H1 (cell line): ENCODE results near the gene DPYSL4. TPM values are rescaled to one million over a fixed set of nuclear protein-coding genes. Genes with fewer than 3 reads are reported as not detected.

Experiments
- CTCF ChIA-PET: fragments of 300-600 bp; sonication (Branson Sonifier 250); formaldehyde crosslinking; loops from one replicate; lab custom pipeline; 2021; ENCODE audit not compliant: partially characterized antibody; lab: Charles Lee
- POLR2A ChIA-PET: fragments of 300-600 bp; sonication (Branson Sonifier 250); formaldehyde crosslinking; loops from one replicate; lab custom pipeline; 2021; ENCODE audit warnings: inconsistent platforms; ENCODE audit not compliant: partially characterized antibody; lab: Charles Lee
- DNase-seq, 2 experiments: peaks; one replicate each; pipeline versions ENCODE4 v3.0.0 to v3.0.0-alpha.2; 2010 to 2022; ENCODE audit warnings: low spot score in 2 of 2, low read depth in 1 of 2, mixed read lengths in 1 of 2
- FAIRE-seq: peaks from 2 replicates; lab custom pipeline; 2011; peaks lifted over from hg19 to GRCh38; lab: Jason Lieb, UNC
- H2AFZ ChIP-seq: 2 replicates; pipeline ENCODE4 v1.8.1; 2012; ENCODE audit warnings: low read length, inconsistent platforms
- H2AK5ac ChIP-seq: 2 replicates; pipeline ENCODE4 v1.6.1; 2013; ENCODE audit warnings: low read depth, low read length
- H2BK120ac ChIP-seq: replicated peaks from 2 replicates; pipeline ENCODE3; 2013; ENCODE audit warnings: low read depth, low read length, inconsistent platforms
- H2BK12ac ChIP-seq: 2 replicates; pipeline ENCODE4 v1.6.1; 2013; ENCODE audit warnings: low read depth, low read length
- H2BK15ac ChIP-seq: 2 replicates; pipeline ENCODE4 v1.6.1; 2013; ENCODE audit warnings: low read length
- H2BK20ac ChIP-seq: 2 replicates; pipeline ENCODE4 v1.6.1; 2013; ENCODE audit warnings: low read length
- H2BK5ac ChIP-seq: 2 replicates; pipeline ENCODE4 v1.6.1; 2013; ENCODE audit warnings: low read depth, low read length
- H3K14ac ChIP-seq: 2 replicates; pipeline ENCODE4 v1.6.1; 2013; ENCODE audit warnings: inconsistent platforms; ENCODE audit not compliant: insufficient read length
- H3K18ac ChIP-seq: 2 replicates; pipeline ENCODE4 v1.6.1; 2013; ENCODE audit warnings: low read length; ENCODE audit errors: extremely low read depth
- H3K23ac ChIP-seq: 2 replicates; pipeline ENCODE4 v1.6.1; 2013; ENCODE audit warnings: inconsistent platforms; ENCODE audit not compliant: insufficient read length
- H3K23me2 ChIP-seq: 2 replicates; pipeline ENCODE4 v1.6.1; 2013; ENCODE audit warnings: low read depth, low read length
- H3K27ac ChIP-seq: 2 replicates; pipeline ENCODE4 v1.6.1; 2011; ENCODE audit warnings: low read depth, low read length, inconsistent platforms
- H3K27me3 ChIP-seq, 4 experiments: replicated peaks in 1 of 4; 1 replicate in 1 of 4; 2 replicates in 3 of 4; pipeline versions ENCODE4 v1.6.1 to v1.8.1; 2011 to 2013; ENCODE audit warnings: low read length in 3 of 4, mild to moderate bottlenecking in 3 of 4, inconsistent platforms in 2 of 4, mixed read lengths in 2 of 4, moderate library complexity in 1 of 4; ENCODE audit not compliant: control insufficient read depth in 3 of 4, insufficient read depth in 3 of 4; ENCODE audit errors: extremely low read depth in 1 of 4
- H3K36me3 ChIP-seq, 4 experiments: 2 replicates each; pipeline versions ENCODE4 v1.6.1 to v1.8.1; 2011 to 2013; ENCODE audit warnings: mild to moderate bottlenecking in 4 of 4, low read length in 3 of 4, moderate library complexity in 2 of 4, control low read depth in 1 of 4, inconsistent platforms in 1 of 4; ENCODE audit not compliant: insufficient read depth in 4 of 4, control insufficient read depth in 2 of 4
- H3K4ac ChIP-seq: replicated peaks from 2 replicates; pipeline ENCODE3; 2013; ENCODE audit warnings: low read length, low read depth, mixed read lengths, inconsistent platforms; ENCODE audit not compliant: insufficient read length
- H3K4me1 ChIP-seq, 4 experiments: replicated peaks in 1 of 4; 1 replicate in 1 of 4; 2 replicates in 3 of 4; pipeline versions ENCODE4 v1.6.1 to v1.8.1; 2011 to 2013; ENCODE audit warnings: low read length in 3 of 4, inconsistent platforms in 2 of 4, mixed read lengths in 1 of 4; ENCODE audit not compliant: insufficient read depth in 4 of 4, control insufficient read depth in 3 of 4
- H3K4me2 ChIP-seq, 2 experiments: 2 replicates each; pipeline versions ENCODE4 v1.6.1 to v1.8.1; 2011 to 2013; ENCODE audit warnings: low read depth in 2 of 2, low read length in 2 of 2, control low read depth in 1 of 2, inconsistent platforms in 1 of 2, mild to moderate bottlenecking in 1 of 2; ENCODE audit not compliant: insufficient read depth in 1 of 2
- H3K4me3 ChIP-seq, 4 experiments: fragments of 200-600, 300-600 bp in 1 of 4; sonication (generic), shearing (Covaris generic), sonication (Bioruptor Twin) in 1 of 4; 2 replicates each; pipeline versions ENCODE4 v1.5.1 to v1.8.1; 2011 to 2016; ENCODE audit warnings: low read length in 4 of 4, low read depth in 3 of 4, control low read depth in 2 of 4, inconsistent platforms in 2 of 4, mild to moderate bottlenecking in 2 of 4, mixed read lengths in 1 of 4, moderate library complexity in 1 of 4; ENCODE audit not compliant: insufficient read depth in 2 of 4; ENCODE audit errors: extremely low read depth in 1 of 4
- H3K56ac ChIP-seq: replicated peaks from 2 replicates; pipeline ENCODE3; 2013; ENCODE audit warnings: low read depth, mild to moderate bottlenecking, mixed read lengths, low read length, inconsistent platforms; ENCODE audit not compliant: insufficient read length
- H3K79me1 ChIP-seq: 2 replicates; pipeline ENCODE4 v1.6.1; 2013; ENCODE audit warnings: low read depth, low read length, control low read depth
- H3K79me2 ChIP-seq, 2 experiments: 2 replicates each; pipeline versions ENCODE4 v1.6.1 to v1.8.1; 2012 to 2013; ENCODE audit warnings: low read length in 2 of 2, mild to moderate bottlenecking in 2 of 2, inconsistent platforms in 1 of 2; ENCODE audit not compliant: insufficient read depth in 2 of 2, control insufficient read depth in 1 of 2
- H3K9ac ChIP-seq, 4 experiments: replicated peaks in 1 of 4; 1 replicate in 1 of 4; 2 replicates in 3 of 4; pipeline versions ENCODE4 v1.6.1 to v1.8.1; 2011 to 2013; ENCODE audit warnings: low read depth in 3 of 4, low read length in 3 of 4, control low read depth in 2 of 4, mild to moderate bottlenecking in 2 of 4, moderate library complexity in 2 of 4, inconsistent platforms in 1 of 4; ENCODE audit errors: extremely low read depth in 1 of 4
- H3K9me3 ChIP-seq, 2 experiments: 2 replicates each; pipeline versions ENCODE4 v1.6.1 to v1.8.1; 2012 to 2013; ENCODE audit warnings: mild to moderate bottlenecking in 2 of 2, moderate library complexity in 2 of 2, control low read depth in 1 of 2, inconsistent platforms in 1 of 2, low read depth in 1 of 2, low read length in 1 of 2, mixed read lengths in 1 of 2; ENCODE audit not compliant: insufficient read depth in 2 of 2
- H4K20me1 ChIP-seq, 2 experiments: replicated peaks in 1 of 2; 2 replicates each; pipeline versions ENCODE3 to v1.8.1; 2011 to 2013; ENCODE audit warnings: inconsistent platforms in 2 of 2, low read length in 2 of 2, mild to moderate bottlenecking in 1 of 2; ENCODE audit not compliant: insufficient read depth in 2 of 2, control insufficient read depth in 1 of 2
- H4K5ac ChIP-seq: 2 replicates; pipeline ENCODE4 v1.6.1; 2013; ENCODE audit warnings: low read length, low read depth, mixed read lengths, inconsistent platforms; ENCODE audit not compliant: insufficient read length
- H4K8ac ChIP-seq: 2 replicates; pipeline ENCODE4 v1.8.0; 2013; ENCODE audit warnings: mild to moderate bottlenecking, moderate library complexity, low read length, inconsistent platforms; ENCODE audit not compliant: insufficient read depth; ENCODE audit errors: extremely low read depth
- H4K91ac ChIP-seq: replicated peaks from 2 replicates; pipeline ENCODE3; 2013; ENCODE audit warnings: low read length, mixed read lengths, inconsistent platforms; ENCODE audit not compliant: insufficient read length
- ASH2L ChIP-seq: fragments of 200-600, 300-600 bp; sonication (generic); IDR thresholded peaks from one replicate; pipeline ENCODE4 v1.7.1; 2017; ENCODE audit warnings: low read length
- ATF2 ChIP-seq: IDR thresholded peaks from 2 replicates; pipeline ENCODE4 v1.6.1; 2012; ENCODE audit warnings: low read length, inconsistent platforms
- CHD2 ChIP-seq: IDR thresholded peaks from 2 replicates; pipeline ENCODE4 v1.6.1; 2012; ENCODE audit warnings: low read length, improper control_type of control experiment
- CREB1 ChIP-seq: IDR thresholded peaks from 2 replicates; pipeline ENCODE4 v1.6.1; 2012; ENCODE audit warnings: inconsistent platforms
- JUND ChIP-seq: IDR thresholded peaks from 2 replicates; pipeline ENCODE4 v1.6.1; 2011; ENCODE audit warnings: mild to moderate bottlenecking, improper control_type of control experiment, low read length
- KDM1A ChIP-seq: fragments of 200-600, 300-600 bp; sonication (generic); IDR thresholded peaks from 2 replicates; pipeline ENCODE4 v1.7.1; 2016; ENCODE audit warnings: mild to moderate bottlenecking, low read length, borderline replicate concordance
- KDM4A ChIP-seq: IDR thresholded peaks from one replicate; pipeline ENCODE4 v1.7.1; 2012; ENCODE audit warnings: low read depth, mild to moderate bottlenecking, moderate library complexity, low read length, inconsistent platforms; ENCODE audit not compliant: severe bottlenecking
- PHF8 ChIP-seq: fragments of 200-600 bp; sonication (generic); conservative IDR thresholded peaks from 2 replicates; pipeline ENCODE4 v1.7.1; 2012; ENCODE audit warnings: low read depth, mild to moderate bottlenecking, inconsistent platforms, low read length, moderate library complexity
- POLR2A ChIP-seq, 2 experiments: IDR thresholded peaks; 1 replicate in 1 of 2; 2 replicates in 1 of 2; pipeline ENCODE4 v1.6.1; 2011; ENCODE audit warnings: low read depth in 2 of 2, low read length in 2 of 2, mild to moderate bottlenecking in 2 of 2; ENCODE audit errors: control extremely low read depth in 1 of 2
- SIN3A ChIP-seq, 2 experiments: IDR thresholded peaks in 1 of 2; conservative IDR thresholded peaks in 1 of 2; 2 replicates each; pipeline ENCODE4 v1.6.1; 2011 to 2012; ENCODE audit warnings: low read length in 2 of 2, improper control_type of control experiment in 1 of 2, low read depth in 1 of 2, mild to moderate bottlenecking in 1 of 2
- SRF ChIP-seq: IDR thresholded peaks from 2 replicates; pipeline ENCODE4 v1.6.1; 2011; ENCODE audit warnings: mild to moderate bottlenecking, low read depth, low read length, moderate library complexity
- TEAD4 ChIP-seq: IDR thresholded peaks from 2 replicates; pipeline ENCODE4 v1.6.1; 2012; ENCODE audit warnings: low read depth, low read length, inconsistent platforms, mixed read lengths
- WGBS, 2 experiments: shearing (Covaris generic) in 1 of 2; methylation state at CpG; one replicate each; pipeline versions ENCODE4 v1.1.6 to v1.1.7; 2013 to 2015; ENCODE audit warnings: low lambda C conversion rate in 2 of 2, mixed read lengths in 2 of 2, inconsistent platforms in 1 of 2, low coverage in 1 of 2, missing lambda C conversion rate in 1 of 2; ENCODE audit not compliant: insufficient replicate concordance in 2 of 2, insufficient coverage in 1 of 2, insufficient read length in 1 of 2; ENCODE audit errors: extremely low coverage in 1 of 2, missing lambda C conversion rate in 1 of 2; 5-methylcytosine and 5-hydroxymethylcytosine counted together
- polyA plus RNA-seq, 7 experiments: library from polyadenylated mRNA; depleted of rRNA in 3 of 7; stranded (reverse) in 5 of 7; unstranded in 2 of 7; fragments of >200 nt in 5 of 7; fragments of 200-250 nt in 2 of 7; gene quantifications; 1 replicate in 5 of 7; 2 replicates in 1 of 7; 4 replicates in 1 of 7; pipeline versions ENCODE4 v1.2.1 to v1.2.3, GENCODE V29; 2011 to 2013; ENCODE audit warnings: missing spikeins in 2 of 7, mixed read lengths in 2 of 7
- total RNA-seq: library from RNA; stranded (reverse); fragmentation: NEBNext Ultra II Directional; extraction: Animal tissue kit (Norgen Biotek cat#: 25700); gene quantifications from 2 replicates; pipeline ENCODE4 v1.2.1, GENCODE V29; 2021

The DPYSL4 gene
- total and polyA plus RNA-seq, 2 of the 8 experiments (the other 6 are each of a cell fraction or from before 2014, with no cell fraction given): 12.9 to 15.2 TPM

DNA sequence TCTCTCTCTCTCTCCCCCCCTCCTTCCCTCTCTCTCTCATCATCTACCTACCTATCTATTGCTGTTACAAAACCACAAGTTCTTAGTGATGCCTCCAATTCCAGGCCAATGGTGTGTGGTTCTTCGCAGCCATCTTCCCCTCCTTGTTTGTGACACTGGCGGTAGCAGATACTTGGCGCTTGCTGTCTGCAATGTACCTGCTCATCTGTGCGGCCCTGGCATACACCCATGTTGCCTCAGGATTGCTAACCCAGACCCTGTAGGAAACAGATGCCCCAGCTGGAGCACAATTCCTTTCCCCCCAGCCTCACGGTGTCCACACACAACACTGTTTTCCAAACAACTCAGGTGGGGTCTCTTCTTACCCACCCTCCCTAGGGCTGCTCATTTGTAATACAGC is 13.6 kb upstream of the DPYSL4 start:
- TF ChIP-seq TEAD4 (no peak), CHD2 (no peak), KDM1A (no peak), JUND (no peak), SIN3A (conservative IDR thresholded peaks at IDR 0.05 in 1 of 2, IDR thresholded peaks at IDR 0.05 in 1 of 2; ENCODE audit: low read depth in 1 of 2, low read length in 2 of 2) (no peak), ATF2 (no peak), SRF (no peak), PHF8 (no peak), CREB1 (no peak), ASH2L (no peak), POLR2A (IDR thresholded peaks at IDR 0.05; ENCODE audit: control extremely low read depth in 1 of 2, low read depth in 2 of 2, low read length in 2 of 2) (no peak), KDM4A (no peak)
- TF ChIP-seq, all 59 proteins: peak for 0
- H2AK5ac ChIP-seq: no peak overlapping the region
- H3K79me1 ChIP-seq: peaks cover 4% of the 10 kb centered on the region
- no peak overlapping the region; the same call in 1 of the 2 replicates for H4K8ac ChIP-seq
- H2BK15ac ChIP-seq: no peak overlapping the region
- DNase-seq: no peak
- no peak overlapping the region for H2BK5ac ChIP-seq
- no peak overlapping the region for H2BK20ac ChIP-seq
- H3K4me1 ChIP-seq: peaks cover 0 to 9% (median 7%) of the 10 kb centered on the region in 4 experiments; a peak in 6 of 7 replicates
- no peak overlapping the region for H3K27ac ChIP-seq
- ChIA-PET POLR2A (interaction anchor here (0.6 to 1.0 kb wide), 2 partner anchors 10 to 340 kb away, joined by 4 to 5 read pairs; no protein-coding TSS in a partner anchor), CTCF (no interaction called here)
- H3K4me3 ChIP-seq: no peak overlapping the region
- 82% methylated on average over 5 of the region's 5 CpGs; no CpG with 5 or more reads in 1 of the 2 experiments for WGBS, 2 experiments
- H3K23ac ChIP-seq: no peak overlapping the region
- no peak overlapping the region for H3K18ac ChIP-seq
- no peaks in the 10 kb centered on the region; a peak in 1 of 4 replicates for H3K9me3 ChIP-seq
- no peaks in the 10 kb centered on the region for H3K36me3 ChIP-seq
- H4K20me1 ChIP-seq: peaks cover 0 to 2% of the 10 kb centered on the region in 2 experiments
- H4K91ac ChIP-seq: no peak overlapping the region
- no peak overlapping the region for H3K56ac ChIP-seq
- peaks cover 3% of the 10 kb centered on the region; the same call in 1 of the 2 replicates for H3K23me2 ChIP-seq
- H3K9ac ChIP-seq: no peak overlapping the region
- no peak for FAIRE-seq
- H2AFZ ChIP-seq: no peak overlapping the region
- no peaks in the 10 kb centered on the region for H3K79me2 ChIP-seq
- no peak overlapping the region for H2BK12ac ChIP-seq
- peaks cover 0 to 5% (median 1%) of the 10 kb centered on the region in 4 experiments; a peak in 4 of 7 replicates for H3K27me3 ChIP-seq
- H3K14ac ChIP-seq: no peak overlapping the region
- no peak overlapping the region for H3K4ac ChIP-seq
- no peak overlapping the region for H3K4me2 ChIP-seq
- H4K5ac ChIP-seq: no peak overlapping the region
- H2BK120ac ChIP-seq: no peak overlapping the region
